Cerebellar nuclear complex (tissue), 1 donor: ENCODE results near the gene MAP2K5.

Experiments used
- DNase-seq, 2 experiments: peaks; one replicate each; lab custom pipeline; 2025; lab: John Stamatoyannopoulos, UW

Gene MAP2K5

GRCh38 chr15:67838789-67839332, 296.4 kb downstream of the MAP2K5 start:
- DNase-seq, result peak in 1 of 2 experiments; percentile 38

- DNase-seq, result peak in 1 of 2 experiments; percentile 54
Measured at GRCh38 chr15:67839499-67839928, 297.0 kb downstream of the MAP2K5 start.

- peak; percentile 68 to 80 for DNase-seq
Measured at GRCh38 chr15:67839929-67840748, 297.6 kb downstream of the MAP2K5 start, which contains the start of gene RNU6-1. TSS of gene RNU6-1 (minus strand) at chr15:67840045.

- no peak for DNase-seq
Measured at GRCh38 chr15:67840749-67841512, 298.4 kb downstream of the MAP2K5 start.

- DNase-seq, result no peak
Measured at GRCh38 chr15:67841513-67841762, 298.9 kb downstream of the MAP2K5 start.

GRCh38 chr15:67843092-67843501, 300.6 kb downstream of the MAP2K5 start:
- no peak for DNase-seq

GRCh38 chr15:67843571-67844387, 301.3 kb downstream of the MAP2K5 start:
- no peak for DNase-seq

- DNase-seq, result no peak
Measured at GRCh38 chr15:67845974-67846373, 303.5 kb downstream of the MAP2K5 start.

GRCh38 chr15:67849538-67849937, 307.0 kb downstream of the MAP2K5 start:
- DNase-seq, result no peak

GRCh38 chr15:67850336-67850735, 307.8 kb downstream of the MAP2K5 start:
- no peak for DNase-seq

- DNase-seq, result no peak
Measured at GRCh38 chr15:67850994-67851571, 308.6 kb downstream of the MAP2K5 start.

GRCh38 chr15:67852418-67852817, 309.9 kb downstream of the MAP2K5 start:
- no peak for DNase-seq

- DNase-seq, result no peak
Measured at GRCh38 chr15:67853454-67853853, 311.0 kb downstream of the MAP2K5 start.

- DNase-seq, result no peak
Measured at GRCh38 chr15:67854358-67854757, 311.9 kb downstream of the MAP2K5 start.

GRCh38 chr15:67855842-67856241, 313.3 kb downstream of the MAP2K5 start:
- DNase-seq, result no peak
